Activated T-helper 17 cell treated with anti-CD3 and anti-CD28 coated beads, Interleukin-2, amount 50 U/mL, for 72 hours (primary cell): ENCODE data around the gene SLC22A1. TPM values are rescaled to one million over a fixed set of nuclear protein-coding genes. Genes with fewer than 3 reads are reported as not detected.
"Not testable (repeated sequence)": the region's sequence is repeated elsewhere in the genome, so short reads cannot be mapped to it uniquely, and the experiment has no call there.

Source experiments
- ATAC-seq: fragments of 150-1000 bp; cut with Tn5 transposase; replicated peaks from 2 replicates; pipeline ENCODE4 v1.10.0; 2021; ENCODE audit warnings: mild to moderate bottlenecking, moderate library complexity
- H3K27ac Mint-ChIP-seq: one replicate; pipeline ENCODE4 v1.8.0; 2022; ENCODE audit warnings: mixed read lengths
- H3K27me3 Mint-ChIP-seq: one replicate; pipeline ENCODE4 v1.8.0; 2022; ENCODE audit warnings: mixed read lengths
- H3K36me3 Mint-ChIP-seq: one replicate; pipeline ENCODE4 v1.8.0; 2022; ENCODE audit warnings: low read depth, mild to moderate bottlenecking, mixed read lengths
- H3K4me1 Mint-ChIP-seq: one replicate; pipeline ENCODE4 v1.8.0; 2022; ENCODE audit warnings: mixed read lengths
- H3K4me3 Mint-ChIP-seq: one replicate; pipeline ENCODE4 v1.8.0; 2022; ENCODE audit warnings: mild to moderate bottlenecking, mixed read lengths
- H3K9me3 Mint-ChIP-seq: one replicate; pipeline ENCODE4 v1.8.0; 2022; ENCODE audit warnings: mixed read lengths
- total RNA-seq, 2 donors: library from RNA; stranded (reverse); gene quantifications; one replicate each; pipeline ENCODE4 v1.2.3, GENCODE V29; 2022

Gene SLC22A1
- total RNA-seq, 2 donors from 2014 or later: 3.3 to 3.7 TPM

GRCh38 chr6:160088069-160088783, 33.4 kb upstream of the SLC22A1 start:
- Mint-ChIP-seq H3K4me3 (no peak overlapping the region), H3K4me1 (no peaks in the 10 kb centered on the region), H3K27ac (no peak overlapping the region), H3K27me3 (no peaks in the 10 kb centered on the region), H3K36me3 (peaks cover 91% of the 10 kb centered on the region), H3K9me3 (no peaks in the 10 kb centered on the region)
- no peak for ATAC-seq

DNA sequence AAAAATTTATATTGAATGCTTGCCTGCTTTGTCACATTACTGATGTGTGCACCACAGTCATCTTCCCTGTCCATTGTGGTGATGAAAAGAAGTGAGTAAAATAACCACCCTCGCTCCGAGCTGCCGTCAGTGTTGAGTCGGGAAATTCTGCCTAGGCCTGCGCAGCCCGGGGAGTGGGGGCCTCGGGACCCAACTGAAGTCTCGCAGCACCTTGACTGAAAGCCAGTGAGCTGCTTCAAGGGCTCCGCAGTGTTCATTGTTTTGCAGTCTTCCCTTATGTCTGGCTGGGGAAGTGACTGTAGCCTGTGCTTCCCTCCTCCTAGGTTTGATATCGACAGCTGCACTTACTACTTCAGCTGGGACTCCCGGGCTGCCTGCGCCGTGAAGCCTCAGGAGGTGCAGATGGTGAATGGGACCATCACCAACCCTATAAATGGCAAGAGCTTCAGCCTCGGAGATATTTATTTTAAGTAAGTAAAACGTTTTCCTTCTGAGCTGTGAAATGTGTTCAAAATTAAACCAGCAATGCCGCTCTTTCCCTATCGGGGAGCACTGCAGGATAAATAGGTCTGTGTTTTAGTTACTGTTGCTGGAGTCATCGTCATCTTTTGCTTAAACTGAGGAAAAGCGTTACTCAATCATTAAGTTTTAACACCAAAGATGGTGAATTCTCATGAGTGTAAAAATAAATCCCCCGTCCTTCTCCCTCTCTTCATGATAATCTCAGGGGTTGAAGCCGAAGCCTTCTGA, 32.7 kb upstream of the SLC22A1 start:
- no peaks in the 10 kb centered on the region for H3K4me1 Mint-ChIP-seq
- H3K27me3 Mint-ChIP-seq: no peaks in the 10 kb centered on the region
- peaks cover 91% of the 10 kb centered on the region for H3K36me3 Mint-ChIP-seq
- H3K27ac Mint-ChIP-seq: no peak overlapping the region
- no peak for ATAC-seq
- no peak overlapping the region for H3K4me3 Mint-ChIP-seq
- H3K9me3 Mint-ChIP-seq: no peaks in the 10 kb centered on the region

DNA sequence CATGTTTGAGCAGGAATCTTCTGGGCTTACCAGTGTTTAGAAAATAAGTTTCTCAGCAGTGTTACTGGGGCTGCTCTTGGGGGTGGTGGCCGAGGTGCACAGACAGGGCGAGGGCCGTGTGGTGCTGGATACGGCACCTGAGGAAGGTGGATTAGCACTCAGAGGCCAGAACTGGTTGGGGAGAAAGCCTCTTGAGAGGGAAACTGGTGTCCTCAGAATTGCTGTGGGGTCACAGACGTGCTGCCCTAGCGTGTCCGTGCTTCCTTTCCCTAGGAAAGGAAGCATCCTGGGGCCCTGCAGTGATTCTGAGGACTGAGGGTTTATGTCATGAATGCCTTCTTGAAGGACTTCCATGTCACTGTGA, 32.1 kb upstream of the SLC22A1 start:
- H3K27ac Mint-ChIP-seq: no peak overlapping the region
- peaks cover 91% of the 10 kb centered on the region for H3K36me3 Mint-ChIP-seq
- H3K27me3 Mint-ChIP-seq: no peaks in the 10 kb centered on the region
- H3K4me3 Mint-ChIP-seq: no peak overlapping the region
- no peaks in the 10 kb centered on the region for H3K4me1 Mint-ChIP-seq
- no peak for ATAC-seq
- no peaks in the 10 kb centered on the region for H3K9me3 Mint-ChIP-seq

GRCh38 chr6:160090442-160091239, 31.0 kb upstream of the SLC22A1 start:
- ATAC-seq, H3K4me1 Mint-ChIP-seq, H3K27me3 Mint-ChIP-seq, H3K4me3 Mint-ChIP-seq, H3K9me3 Mint-ChIP-seq: not testable (repeated sequence)
- Mint-ChIP-seq H3K36me3 (peaks cover 91% of the 10 kb centered on the region), H3K27ac (peak overlapping the region; percentile 50)

DNA sequence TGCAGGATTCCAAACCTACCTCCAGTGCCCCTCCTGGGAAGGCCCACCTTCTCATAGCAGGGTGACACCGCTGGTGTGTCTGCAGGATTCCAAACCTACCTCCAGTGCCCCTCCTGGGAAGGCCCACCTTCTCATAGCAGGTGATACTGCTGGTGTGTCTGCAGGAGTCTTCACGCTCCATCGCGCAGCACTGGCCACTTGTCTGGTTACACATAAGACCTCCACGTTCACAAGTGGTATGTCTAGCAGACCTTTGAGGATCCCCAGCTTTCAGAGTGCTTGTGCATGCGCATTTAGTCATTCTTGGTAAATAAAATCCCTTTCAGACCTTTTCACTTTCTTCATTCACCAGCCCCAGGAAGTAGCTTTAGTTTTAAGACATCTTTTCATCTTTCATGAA, 29.4 kb upstream of the SLC22A1 start:
- peaks cover 91% of the 10 kb centered on the region for H3K36me3 Mint-ChIP-seq

DNA sequence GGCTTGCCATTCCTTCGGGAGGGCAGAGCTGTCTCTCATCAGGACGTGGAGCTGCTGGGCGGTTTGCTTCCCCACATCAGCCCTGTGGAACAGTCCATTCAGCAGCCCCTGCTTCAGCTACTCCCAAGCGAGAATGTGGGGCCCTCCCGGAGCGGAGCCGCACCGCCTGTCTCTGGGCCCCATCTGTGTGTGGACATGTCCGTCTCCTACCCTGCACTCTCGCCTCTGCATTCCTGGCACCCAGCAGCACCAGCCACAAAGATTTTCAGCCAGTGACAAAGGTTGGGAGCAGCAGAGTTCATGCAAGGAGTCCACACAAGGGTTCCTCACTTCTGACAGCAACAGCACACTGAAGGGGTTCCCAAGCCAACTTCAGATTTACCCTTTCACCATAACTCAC, 29.0 kb upstream of the SLC22A1 start:
- H3K36me3 Mint-ChIP-seq: peaks cover 91% of the 10 kb centered on the region
- no peak for ATAC-seq
- no peaks in the 10 kb centered on the region for H3K4me1 Mint-ChIP-seq
- H3K9me3 Mint-ChIP-seq: no peaks in the 10 kb centered on the region
- H3K4me3 Mint-ChIP-seq: no peak overlapping the region
- no peaks in the 10 kb centered on the region for H3K27me3 Mint-ChIP-seq
- no peak overlapping the region for H3K27ac Mint-ChIP-seq

More for the DNA sequence above, 29.4 kb upstream of the SLC22A1 start:
- H3K4me1 Mint-ChIP-seq, H3K27ac Mint-ChIP-seq, H3K27me3 Mint-ChIP-seq, H3K9me3 Mint-ChIP-seq, ATAC-seq, H3K4me3 Mint-ChIP-seq: not testable (repeated sequence)

- no peak overlapping the region for H3K4me3 Mint-ChIP-seq
- no peaks in the 10 kb centered on the region for H3K9me3 Mint-ChIP-seq
- no peak overlapping the region for H3K27ac Mint-ChIP-seq
Measured at GRCh38 chr6:160093061-160093460, 28.6 kb upstream of the SLC22A1 start.

DNA sequence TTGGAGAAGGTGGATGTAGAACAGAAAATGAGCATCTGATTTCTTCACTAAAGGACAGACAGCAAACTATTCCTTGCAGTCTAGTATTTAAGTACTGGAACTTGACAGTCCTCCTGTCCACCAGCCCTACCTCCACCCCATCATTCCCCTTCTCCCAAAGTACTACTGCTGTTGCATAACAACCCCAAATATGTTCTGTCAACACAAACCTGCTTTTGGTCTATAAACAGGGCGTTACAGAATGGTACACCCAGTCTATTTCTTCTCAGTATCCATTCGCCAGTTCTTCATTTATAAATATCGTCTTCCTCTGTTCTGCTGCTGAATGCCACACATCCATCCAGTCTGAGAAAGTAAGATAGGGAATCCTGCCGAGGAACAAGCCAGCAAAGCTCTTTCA, 27.7 kb upstream of the SLC22A1 start:
- no peaks in the 10 kb centered on the region for H3K9me3 Mint-ChIP-seq
- H3K27ac Mint-ChIP-seq: peak overlapping the region; percentile 41
- ATAC-seq: no peak
- no peak overlapping the region for H3K4me3 Mint-ChIP-seq
- peaks cover 91% of the 10 kb centered on the region for H3K36me3 Mint-ChIP-seq
- H3K27me3 Mint-ChIP-seq: no peaks in the 10 kb centered on the region
- no peaks in the 10 kb centered on the region for H3K4me1 Mint-ChIP-seq

More at GRCh38 chr6:160093061-160093460, 28.6 kb upstream of the SLC22A1 start:
- H3K27me3 Mint-ChIP-seq: no peaks in the 10 kb centered on the region
- H3K36me3 Mint-ChIP-seq: peaks cover 91% of the 10 kb centered on the region
- ATAC-seq: no peak
- H3K4me1 Mint-ChIP-seq: no peaks in the 10 kb centered on the region

- no peaks in the 10 kb centered on the region for H3K27me3 Mint-ChIP-seq
- no peak for ATAC-seq
- no peaks in the 10 kb centered on the region for H3K9me3 Mint-ChIP-seq
- no peak overlapping the region for H3K27ac Mint-ChIP-seq
- H3K4me1 Mint-ChIP-seq: no peaks in the 10 kb centered on the region
- H3K36me3 Mint-ChIP-seq: peaks cover 90% of the 10 kb centered on the region
- no peak overlapping the region for H3K4me3 Mint-ChIP-seq
Measured at GRCh38 chr6:160095146-160095845, 26.3 kb upstream of the SLC22A1 start.

DNA sequence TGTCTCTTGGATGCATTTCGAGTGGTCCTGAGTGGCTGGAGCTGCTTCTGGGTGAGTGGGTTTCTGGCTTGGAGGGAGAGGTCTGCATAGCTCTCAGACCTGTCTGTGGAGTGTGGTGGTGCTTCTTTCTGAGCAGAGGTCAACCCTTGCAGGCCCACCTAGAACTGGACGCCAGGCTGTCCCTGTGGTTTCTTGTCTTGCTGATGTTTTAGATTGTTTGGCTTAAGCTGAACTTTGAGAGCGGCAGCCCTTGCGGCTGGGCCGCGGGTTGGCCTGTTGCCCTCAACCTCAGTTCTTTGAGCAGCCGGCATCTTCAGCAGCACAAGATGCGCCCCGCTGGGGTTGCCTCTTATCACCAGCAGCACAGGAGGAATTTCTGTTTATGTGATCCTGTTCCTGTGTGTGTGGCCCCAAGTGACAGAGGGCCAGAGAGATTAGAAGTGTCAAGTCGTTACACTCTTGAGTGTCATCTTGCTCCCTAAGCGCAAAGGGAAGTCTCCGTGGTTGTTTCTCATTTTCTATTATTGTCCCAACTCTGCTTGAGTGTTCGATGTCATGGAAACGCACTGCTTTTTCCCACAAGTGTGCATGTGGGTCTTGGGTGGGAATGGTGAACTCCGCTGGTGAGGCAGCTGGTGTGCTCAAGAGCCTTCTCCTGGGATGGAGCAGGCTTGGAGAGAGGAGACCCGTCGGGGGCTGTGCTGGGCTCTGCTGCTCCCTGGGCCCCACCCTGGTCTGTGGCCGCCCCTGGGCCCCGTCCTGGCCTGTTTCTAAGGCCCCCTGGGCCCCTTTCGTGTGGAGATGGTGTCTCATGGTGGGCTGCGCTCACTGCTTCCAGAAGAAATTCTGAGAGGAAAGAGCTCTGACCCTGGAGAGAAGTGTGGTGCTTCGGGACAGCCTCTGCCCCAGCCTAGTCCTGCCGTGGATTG, 20.1 kb upstream of the SLC22A1 start:
- Mint-ChIP-seq H3K9me3 (no peaks in the 10 kb centered on the region), H3K27ac (peak overlapping the region; percentile 65), H3K4me1 (no peaks in the 10 kb centered on the region), H3K36me3 (peaks cover 99% of the 10 kb centered on the region), H3K4me3 (no peak overlapping the region), H3K27me3 (no peaks in the 10 kb centered on the region)
- no peak for ATAC-seq

DNA sequence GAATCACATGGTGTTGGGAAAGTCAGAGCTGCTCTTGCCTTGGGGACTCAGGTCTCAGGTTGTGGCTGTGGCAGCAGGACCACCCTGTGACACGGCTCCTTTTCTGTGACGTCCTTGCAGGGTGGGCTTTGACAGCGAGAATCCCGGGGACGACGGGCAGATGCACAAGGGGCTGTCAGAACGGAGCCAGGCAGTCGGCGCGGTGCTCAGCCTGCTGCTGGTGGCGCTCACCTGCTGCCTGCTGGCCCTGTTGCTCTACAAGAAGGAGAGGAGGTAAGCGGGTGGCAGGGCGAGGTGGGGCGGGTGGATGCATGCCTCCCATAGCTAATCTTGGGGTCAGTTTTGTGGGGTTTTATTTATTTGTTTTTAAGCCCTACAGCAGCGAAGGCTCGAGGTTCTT, 19.2 kb upstream of the SLC22A1 start:
- Mint-ChIP-seq H3K4me3 (no peak overlapping the region), H3K9me3 (no peaks in the 10 kb centered on the region), H3K27ac (no peak overlapping the region), H3K27me3 (no peaks in the 10 kb centered on the region), H3K4me1 (peaks cover under 1% of the 10 kb centered on the region), H3K36me3 (peaks cover 99% of the 10 kb centered on the region)
- ATAC-seq: no peak

GRCh38 chr6:160102956-160103824, 18.4 kb upstream of the SLC22A1 start:
- no peaks in the 10 kb centered on the region for H3K9me3 Mint-ChIP-seq
- no peak overlapping the region for H3K4me3 Mint-ChIP-seq
- H3K4me1 Mint-ChIP-seq: peaks cover 8% of the 10 kb centered on the region
- no peak overlapping the region for H3K27ac Mint-ChIP-seq
- H3K36me3 Mint-ChIP-seq: peaks cover 98% of the 10 kb centered on the region
- peak; percentile 29 for ATAC-seq
- H3K27me3 Mint-ChIP-seq: no peaks in the 10 kb centered on the region

DNA sequence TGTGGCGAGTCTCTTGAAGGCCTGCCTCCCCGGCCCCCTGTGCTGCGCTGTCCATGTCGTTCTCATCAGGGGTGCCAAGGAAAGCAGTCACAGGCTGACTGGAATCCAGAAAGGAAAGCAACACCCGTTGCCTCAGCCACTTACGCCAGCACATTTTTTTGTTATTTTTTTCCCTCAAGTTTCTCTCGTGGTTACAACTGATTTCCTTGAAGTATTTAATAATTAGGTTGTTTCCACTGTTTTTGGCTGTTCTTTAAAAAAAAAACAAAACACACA, 17.9 kb upstream of the SLC22A1 start:
- peaks cover 8% of the 10 kb centered on the region for H3K4me1 Mint-ChIP-seq
- no peak overlapping the region for H3K27ac Mint-ChIP-seq
- no peaks in the 10 kb centered on the region for H3K27me3 Mint-ChIP-seq
- peaks cover 92% of the 10 kb centered on the region for H3K36me3 Mint-ChIP-seq
- H3K4me3 Mint-ChIP-seq: no peak overlapping the region
- H3K9me3 Mint-ChIP-seq: no peaks in the 10 kb centered on the region
- no peak for ATAC-seq
